ENCODE data around the gene MLC1. TPM values are rescaled to one million over a fixed set of nuclear protein-coding genes. Genes with fewer than 3 reads are reported as not detected.

The MLC1 gene
- total RNA-seq, 1 donor from 2014 or later, result 0.32 TPM

GRCh38 chr22:50081426-50082196 lies 3.6 kb downstream of the MLC1 start:
- intact Hi-C loops (cut with DNase I), result no loop called here
- TF ChIP-seq CTCF (IDR thresholded peaks at IDR 0.05), result no peak
- Histone ChIP-seq H3K27ac (no peak overlapping the region), H3K36me3 (no peaks in the 10 kb centered on the region), H3K4me3 (no peak overlapping the region), H3K9me3 (no peaks in the 10 kb centered on the region), H3K4me1 (no peaks in the 10 kb centered on the region), H3K27me3 (no peaks in the 10 kb centered on the region)
- DNase-seq (ENCODE audit: low spot score in 2 of 2), result no peak

- DNase-seq (ENCODE audit: low spot score in 2 of 2), result no peak
- Histone ChIP-seq H3K27me3 (no peaks in the 10 kb centered on the region), H3K36me3 (no peaks in the 10 kb centered on the region), H3K4me3 (no peak overlapping the region), H3K27ac (no peak overlapping the region), H3K4me1 (no peaks in the 10 kb centered on the region), H3K9me3 (no peaks in the 10 kb centered on the region)
- no peak for TF ChIP-seq CTCF (IDR thresholded peaks at IDR 0.05)
- intact Hi-C loops (cut with DNase I), result no loop called here
These were observed 5.2 kb downstream of the MLC1 start for GRCh38 chr22:50080077-50080465.

GRCh38 chr22:50078761-50079160 lies 6.5 kb downstream of the MLC1 start:
- no peaks in the 10 kb centered on the region for H3K27me3 ChIP-seq
- no peaks in the 10 kb centered on the region for H3K36me3 ChIP-seq
- H3K27ac ChIP-seq, result no peak overlapping the region
- intact Hi-C loops (cut with DNase I), result no loop called here
- no peak for DNase-seq (ENCODE audit: low spot score in 2 of 2)
- TF ChIP-seq CTCF (IDR thresholded peaks at IDR 0.05), result no peak
- H3K9me3 ChIP-seq, result no peaks in the 10 kb centered on the region
- H3K4me1 ChIP-seq, result no peaks in the 10 kb centered on the region
- H3K4me3 ChIP-seq, result no peak overlapping the region

GRCh38 chr22:50078246-50078645 lies 7.0 kb downstream of the MLC1 start:
- no peaks in the 10 kb centered on the region for H3K4me1 ChIP-seq
- H3K9me3 ChIP-seq, result no peaks in the 10 kb centered on the region
- no peak overlapping the region for H3K4me3 ChIP-seq
- intact Hi-C loops (cut with DNase I), result no loop called here
- TF ChIP-seq CTCF (IDR thresholded peaks at IDR 0.05), result no peak
- no peaks in the 10 kb centered on the region for H3K27me3 ChIP-seq
- no peaks in the 10 kb centered on the region for H3K36me3 ChIP-seq
- H3K27ac ChIP-seq, result no peak overlapping the region
- no peak for DNase-seq (ENCODE audit: low spot score in 2 of 2)

- H3K4me3 ChIP-seq, result no peak overlapping the region
- no peaks in the 10 kb centered on the region for H3K9me3 ChIP-seq
- H3K36me3 ChIP-seq, result no peaks in the 10 kb centered on the region
- H3K27me3 ChIP-seq, result no peaks in the 10 kb centered on the region
- no peak overlapping the region for H3K27ac ChIP-seq
- intact Hi-C loops (cut with DNase I), result no loop called here
- H3K4me1 ChIP-seq, result no peaks in the 10 kb centered on the region
- no peak for DNase-seq (ENCODE audit: low spot score in 2 of 2)
- no peak for TF ChIP-seq CTCF (IDR thresholded peaks at IDR 0.05)
These were observed 8.3 kb downstream of the MLC1 start for GRCh38 chr22:50076646-50077535.
